ENCODE results near the gene ERG. TPM values are rescaled to one million over a fixed set of nuclear protein-coding genes. Genes with fewer than 3 reads are reported as not detected.

The ERG gene
- polyA plus RNA-seq, 1 donor from 2014 or later = not detected

GRCh38 chr21:38383411-38384237 is 114.7 kb downstream of the ERG start:
- H2AFZ ChIP-seq (ENCODE audit: low read depth, low read length) = no peak overlapping the region
- H3K36me3 ChIP-seq (ENCODE audit: insufficient read depth, low read length) = no peaks in the 10 kb centered on the region
- no peak for TF ChIP-seq EP300 (conservative IDR thresholded peaks at IDR 0.05; ENCODE audit: poor library complexity, severe bottlenecking)
- no peak for TF ChIP-seq SMC3 (conservative IDR thresholded peaks at IDR 0.05; ENCODE audit: poor library complexity)
- no peak for TF ChIP-seq EZH2 (IDR thresholded peaks at IDR 0.05; ENCODE audit: borderline replicate concordance, insufficient read depth, low read length, poor library complexity, severe bottlenecking)
- TF ChIP-seq CTCF (IDR thresholded peaks at IDR 0.05; ENCODE audit: poor library complexity, severe bottlenecking) = no peak
- no peak for TF ChIP-seq MXI1 (conservative IDR thresholded peaks at IDR 0.05; ENCODE audit: poor library complexity, severe bottlenecking)
- TF ChIP-seq RAD21 (conservative IDR thresholded peaks at IDR 0.05) = no peak
- no peak for TF ChIP-seq TAF1 (IDR thresholded peaks at IDR 0.05; ENCODE audit: low read depth)
- no peak for TF ChIP-seq POLR2AphosphoS5 (IDR thresholded peaks at IDR 0.05)
- no peaks in the 10 kb centered on the region for H3K9me3 ChIP-seq (ENCODE audit: low read length)
- H3K4me2 ChIP-seq (ENCODE audit: low read length) = no peak overlapping the region
- no peak overlapping the region for H3K9ac ChIP-seq (ENCODE audit: low read length)
- H3K27me3 ChIP-seq (ENCODE audit: insufficient read depth, low read depth, low read length) = no peaks in the 10 kb centered on the region
- H3F3A ChIP-seq (ENCODE audit: insufficient read depth, low read length, poor library complexity, severe bottlenecking) = no peaks in the 10 kb centered on the region
- H4K20me1 ChIP-seq (ENCODE audit: insufficient read depth) = no peaks in the 10 kb centered on the region
- H3K4me3 ChIP-seq (ENCODE audit: low read length) = no peak overlapping the region
- no peak overlapping the region for H3K27ac ChIP-seq (ENCODE audit: low read length)
- H3K79me2 ChIP-seq (replicated peaks; ENCODE audit: insufficient read depth, low read length) = no peaks in the 10 kb centered on the region
- H3K9me2 ChIP-seq (ENCODE audit: insufficient read depth, low read length) = no peaks in the 10 kb centered on the region

- no peaks in the 10 kb centered on the region for H3K79me2 ChIP-seq (replicated peaks; ENCODE audit: insufficient read depth, low read length)
- H3K36me3 ChIP-seq (ENCODE audit: insufficient read depth, low read length) = no peaks in the 10 kb centered on the region
- H3K27me3 ChIP-seq (ENCODE audit: insufficient read depth, low read depth, low read length) = no peaks in the 10 kb centered on the region
- H3K9ac ChIP-seq (ENCODE audit: low read length) = no peak overlapping the region
- no peaks in the 10 kb centered on the region for H3F3A ChIP-seq (ENCODE audit: insufficient read depth, low read length, poor library complexity, severe bottlenecking)
- H4K20me1 ChIP-seq (ENCODE audit: insufficient read depth) = no peaks in the 10 kb centered on the region
- no peak overlapping the region for H3K4me3 ChIP-seq (ENCODE audit: low read length)
- no peak for TF ChIP-seq TAF1 (IDR thresholded peaks at IDR 0.05; ENCODE audit: low read depth)
- no peaks in the 10 kb centered on the region for H3K9me2 ChIP-seq (ENCODE audit: insufficient read depth, low read length)
- H3K4me2 ChIP-seq (ENCODE audit: low read length) = no peak overlapping the region
- no peak overlapping the region for H2AFZ ChIP-seq (ENCODE audit: low read depth, low read length)
- H3K9me3 ChIP-seq (ENCODE audit: low read length) = no peaks in the 10 kb centered on the region
- H3K27ac ChIP-seq (ENCODE audit: low read length) = no peak overlapping the region
Measured at GRCh38 chr21:38380481-38381137, 117.7 kb downstream of the ERG start.

- H3K4me2 ChIP-seq (ENCODE audit: low read length) = no peak overlapping the region
- no peaks in the 10 kb centered on the region for H3K27me3 ChIP-seq (ENCODE audit: insufficient read depth, low read depth, low read length)
- no peak overlapping the region for H2AFZ ChIP-seq (ENCODE audit: low read depth, low read length)
- no peaks in the 10 kb centered on the region for H3K9me2 ChIP-seq (ENCODE audit: insufficient read depth, low read length)
- H3K9ac ChIP-seq (ENCODE audit: low read length) = no peak overlapping the region
- H3K79me2 ChIP-seq (replicated peaks; ENCODE audit: insufficient read depth, low read length) = no peaks in the 10 kb centered on the region
- H3K27ac ChIP-seq (ENCODE audit: low read length) = no peak overlapping the region
- TF ChIP-seq EZH2 (IDR thresholded peaks at IDR 0.05; ENCODE audit: borderline replicate concordance, insufficient read depth, low read length, poor library complexity, severe bottlenecking) (no peak), MXI1 (conservative IDR thresholded peaks at IDR 0.05; ENCODE audit: poor library complexity, severe bottlenecking) (no peak), RAD21 (conservative IDR thresholded peaks at IDR 0.05) (no peak), SMC3 (conservative IDR thresholded peaks at IDR 0.05; ENCODE audit: poor library complexity) (no peak), TAF1 (IDR thresholded peaks at IDR 0.05; ENCODE audit: low read depth) (no peak), EP300 (conservative IDR thresholded peaks at IDR 0.05; ENCODE audit: poor library complexity, severe bottlenecking) (no peak), POLR2AphosphoS5 (IDR thresholded peaks at IDR 0.05) (no peak), CTCF (IDR thresholded peaks at IDR 0.05; ENCODE audit: poor library complexity, severe bottlenecking) (no peak)
- TF ChIP-seq, protein P1, sequence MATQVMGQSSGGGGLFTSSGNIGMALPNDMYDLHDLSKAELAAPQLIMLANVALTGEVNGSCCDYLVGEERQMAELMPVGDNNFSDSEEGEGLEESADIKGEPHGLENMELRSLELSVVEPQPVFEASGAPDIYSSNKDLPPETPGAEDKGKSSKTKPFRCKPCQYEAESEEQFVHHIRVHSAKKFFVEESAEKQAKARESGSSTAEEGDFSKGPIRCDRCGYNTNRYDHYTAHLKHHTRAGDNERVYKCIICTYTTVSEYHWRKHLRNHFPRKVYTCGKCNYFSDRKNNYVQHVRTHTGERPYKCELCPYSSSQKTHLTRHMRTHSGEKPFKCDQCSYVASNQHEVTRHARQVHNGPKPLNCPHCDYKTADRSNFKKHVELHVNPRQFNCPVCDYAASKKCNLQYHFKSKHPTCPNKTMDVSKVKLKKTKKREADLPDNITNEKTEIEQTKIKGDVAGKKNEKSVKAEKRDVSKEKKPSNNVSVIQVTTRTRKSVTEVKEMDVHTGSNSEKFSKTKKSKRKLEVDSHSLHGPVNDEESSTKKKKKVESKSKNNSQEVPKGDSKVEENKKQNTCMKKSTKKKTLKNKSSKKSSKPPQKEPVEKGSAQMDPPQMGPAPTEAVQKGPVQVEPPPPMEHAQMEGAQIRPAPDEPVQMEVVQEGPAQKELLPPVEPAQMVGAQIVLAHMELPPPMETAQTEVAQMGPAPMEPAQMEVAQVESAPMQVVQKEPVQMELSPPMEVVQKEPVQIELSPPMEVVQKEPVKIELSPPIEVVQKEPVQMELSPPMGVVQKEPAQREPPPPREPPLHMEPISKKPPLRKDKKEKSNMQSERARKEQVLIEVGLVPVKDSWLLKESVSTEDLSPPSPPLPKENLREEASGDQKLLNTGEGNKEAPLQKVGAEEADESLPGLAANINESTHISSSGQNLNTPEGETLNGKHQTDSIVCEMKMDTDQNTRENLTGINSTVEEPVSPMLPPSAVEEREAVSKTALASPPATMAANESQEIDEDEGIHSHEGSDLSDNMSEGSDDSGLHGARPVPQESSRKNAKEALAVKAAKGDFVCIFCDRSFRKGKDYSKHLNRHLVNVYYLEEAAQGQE (IDR thresholded peaks at IDR 0.05; ENCODE audit: borderline replicate concordance) = no peak
- H3K36me3 ChIP-seq (ENCODE audit: insufficient read depth, low read length) = no peaks in the 10 kb centered on the region
- H3K4me3 ChIP-seq (ENCODE audit: low read length) = no peak overlapping the region
- H4K20me1 ChIP-seq (ENCODE audit: insufficient read depth) = no peaks in the 10 kb centered on the region
- no peaks in the 10 kb centered on the region for H3F3A ChIP-seq (ENCODE audit: insufficient read depth, low read length, poor library complexity, severe bottlenecking)
- no peaks in the 10 kb centered on the region for H3K9me3 ChIP-seq (ENCODE audit: low read length)
Measured at GRCh38 chr21:38379147-38379546, 119.1 kb downstream of the ERG start.
